ENCODE data around the gene DNMT1.

Gene DNMT1

GRCh38 chr19:10111405-10111811, 83.3 kb downstream of the DNMT1 start, which contains the start of gene P2RY11:
Gene P2RY11 (plus strand): TSS chr19:10111693. CDS start chr19:10111722, 29 bp downstream.
- H3K36me3 ChIP-seq: peaks cover 60 to 73% (median 67%) of the 10 kb centered on the region in 3 donors
- peaks cover 0 to 29% (median 17%) of the 10 kb centered on the region in 4 donors for H3K4me1 ChIP-seq
- no peak for DNase-seq
- TF ChIP-seq CTCF (IDR thresholded peaks at IDR 0.05): no peak
- no peak within 1 kb of the TSS for H3K27ac ChIP-seq
- H3K9me3 ChIP-seq: no peaks in the 10 kb centered on the region
- H3K4me3 ChIP-seq: no peak within 1 kb of the TSS
- no peaks in the 10 kb centered on the region for H3K27me3 ChIP-seq
- intact Hi-C loops (cut with DNase I; ENCODE audit: low total_unique reads): no loop called here

GRCh38 chr19:10110972-10111317, 83.8 kb downstream of the DNMT1 start:
- TF ChIP-seq CTCF (IDR thresholded peaks at IDR 0.05): no peak
- no peaks in the 10 kb centered on the region for H3K9me3 ChIP-seq
- peaks cover 0 to 28% (median 18%) of the 10 kb centered on the region in 4 donors for H3K4me1 ChIP-seq
- no peak overlapping the region for H3K27ac ChIP-seq
- no peak overlapping the region for H3K4me3 ChIP-seq
- intact Hi-C loops (cut with DNase I; ENCODE audit: low total_unique reads): no loop called here
- no peaks in the 10 kb centered on the region for H3K27me3 ChIP-seq
- no peak for DNase-seq
- H3K36me3 ChIP-seq: peaks cover 56 to 69% (median 62%) of the 10 kb centered on the region in 3 donors

DNA sequence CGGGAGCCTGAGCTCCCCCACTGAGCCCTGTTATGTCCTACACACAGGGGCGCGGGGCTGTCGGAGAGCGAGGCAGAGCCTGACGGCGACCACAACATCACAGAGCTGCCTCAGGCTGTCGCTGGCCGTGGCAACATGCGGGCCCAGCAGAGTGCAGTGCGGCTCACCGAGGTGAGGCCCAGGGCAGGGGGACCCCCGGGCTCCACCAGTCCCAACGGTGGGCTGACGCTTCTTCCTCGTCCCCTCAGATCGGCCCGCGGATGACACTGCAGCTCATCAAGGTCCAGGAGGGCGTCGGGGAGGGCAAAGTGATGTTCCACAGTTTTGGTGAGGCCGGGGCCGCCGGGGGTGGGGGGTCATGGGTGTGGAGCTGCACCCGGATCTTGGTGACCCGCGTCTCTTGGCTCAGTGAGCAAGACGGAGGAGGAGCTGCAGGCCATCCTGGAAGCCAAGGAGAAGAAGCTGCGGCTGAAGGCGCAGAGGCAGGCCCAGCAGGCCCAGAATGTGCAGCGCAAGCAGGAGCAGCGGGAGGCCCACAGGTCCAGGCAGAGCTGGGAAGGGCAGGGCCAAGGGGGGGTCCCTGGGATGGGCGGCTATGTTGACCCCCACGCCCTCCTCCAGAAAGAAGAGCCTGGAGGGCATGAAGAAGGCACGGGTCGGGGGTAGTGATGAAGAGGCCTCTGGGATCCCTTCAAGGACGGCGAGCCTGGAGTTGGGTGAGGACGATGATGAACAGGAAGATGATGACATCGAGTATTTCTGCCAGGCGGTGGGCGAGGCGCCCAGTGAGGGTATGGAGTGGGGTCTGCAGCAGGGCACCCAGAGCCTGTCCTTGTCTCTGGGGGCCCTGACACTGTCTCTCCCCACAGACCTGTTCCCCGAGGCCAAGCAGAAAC, 84.4 kb downstream of the DNMT1 start:
- H3K4me3 ChIP-seq: no peak overlapping the region
- intact Hi-C loops (cut with DNase I; ENCODE audit: low total_unique reads): no loop called here
- peaks cover 49 to 62% (median 56%) of the 10 kb centered on the region in 3 donors for H3K36me3 ChIP-seq
- H3K27ac ChIP-seq: no peak overlapping the region
- no peak for TF ChIP-seq CTCF (IDR thresholded peaks at IDR 0.05)
- H3K27me3 ChIP-seq: no peaks in the 10 kb centered on the region
- H3K4me1 ChIP-seq: peaks cover 0 to 26% (median 22%) of the 10 kb centered on the region in 4 donors
- no peak for DNase-seq
- no peaks in the 10 kb centered on the region for H3K9me3 ChIP-seq

DNA sequence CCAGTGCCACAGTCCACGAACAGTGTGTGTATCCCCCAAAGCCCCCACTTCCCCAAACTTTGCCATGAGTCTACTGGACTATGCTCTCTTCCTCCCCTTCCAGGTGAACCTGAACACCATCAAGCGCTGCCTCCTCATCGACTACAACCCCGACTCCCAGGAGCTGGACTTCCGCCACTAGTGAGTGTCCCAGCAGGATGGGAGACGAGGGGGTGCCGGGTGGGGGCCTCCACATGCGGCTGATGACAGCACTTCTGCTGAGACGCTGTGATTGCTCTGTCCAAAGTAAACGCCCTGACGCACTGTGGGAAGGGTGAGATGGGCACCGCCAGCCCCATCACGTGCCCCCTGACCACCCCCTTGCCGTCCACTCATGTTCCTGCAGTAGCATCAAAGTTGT, 85.2 kb downstream of the DNMT1 start:
- intact Hi-C loops (cut with DNase I; ENCODE audit: low total_unique reads): loop anchor here (5.0 to 10.0 kb wide), 2 partner anchors 85 to 143 kb away; partner anchors contain the start of genes DNMT1 and MRPL4
- no peaks in the 10 kb centered on the region for H3K9me3 ChIP-seq
- no peak for DNase-seq
- H3K27ac ChIP-seq: no peak overlapping the region
- H3K27me3 ChIP-seq: no peaks in the 10 kb centered on the region
- no peak for TF ChIP-seq CTCF (IDR thresholded peaks at IDR 0.05)
- peaks cover 0 to 23% (median 22%) of the 10 kb centered on the region in 4 donors for H3K4me1 ChIP-seq
- no peak overlapping the region for H3K4me3 ChIP-seq
- H3K36me3 ChIP-seq: peaks cover 42 to 54% (median 48%) of the 10 kb centered on the region in 3 donors

DNA sequence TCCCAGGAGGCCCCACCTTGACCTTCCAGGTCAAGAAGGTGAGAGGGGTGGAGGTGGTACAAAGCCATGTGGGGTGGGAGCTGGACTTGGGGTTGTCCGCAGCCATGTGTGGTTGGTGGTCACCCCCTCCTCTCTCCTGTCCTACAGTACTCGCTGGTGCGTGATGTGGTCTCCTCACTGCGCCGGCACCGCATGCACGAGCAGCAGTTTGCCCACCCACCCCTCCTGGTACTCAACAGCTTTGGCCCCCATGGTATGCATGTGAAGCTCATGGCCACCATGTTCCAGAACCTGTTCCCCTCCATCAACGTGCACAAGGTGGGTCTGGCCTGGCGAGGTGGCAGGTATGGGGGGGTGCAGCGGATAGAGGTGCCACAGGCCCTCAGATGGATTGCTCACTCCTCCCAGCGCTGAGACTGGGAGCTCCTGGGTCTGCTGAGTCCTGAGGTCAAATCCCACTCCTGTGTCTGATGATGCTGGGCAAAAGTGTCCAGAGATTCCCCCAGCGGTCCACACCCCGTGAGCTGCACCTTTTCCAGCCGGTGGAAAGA, 86.9 kb downstream of the DNMT1 start:
- Histone ChIP-seq H3K27me3 (no peaks in the 10 kb centered on the region), H3K27ac (no peak overlapping the region), H3K4me1 (peaks cover 0 to 19% (median 17%) of the 10 kb centered on the region in 4 donors), H3K36me3 (peaks cover 41 to 46% (median 42%) of the 10 kb centered on the region in 3 donors), H3K4me3 (no peak overlapping the region), H3K9me3 (no peaks in the 10 kb centered on the region)
- intact Hi-C loops (cut with DNase I; ENCODE audit: low total_unique reads): loop anchor here (5.0 to 10.0 kb wide), 2 partner anchors 87 to 144 kb away; partner anchors contain the start of genes DNMT1 and MRPL4
- TF ChIP-seq CTCF (IDR thresholded peaks at IDR 0.05): no peak
- DNase-seq: no peak

Data from tibial artery (tissue), 4 donors.